ENCODE measurements around the gene FAM149A.

Gene FAM149A

DNA sequence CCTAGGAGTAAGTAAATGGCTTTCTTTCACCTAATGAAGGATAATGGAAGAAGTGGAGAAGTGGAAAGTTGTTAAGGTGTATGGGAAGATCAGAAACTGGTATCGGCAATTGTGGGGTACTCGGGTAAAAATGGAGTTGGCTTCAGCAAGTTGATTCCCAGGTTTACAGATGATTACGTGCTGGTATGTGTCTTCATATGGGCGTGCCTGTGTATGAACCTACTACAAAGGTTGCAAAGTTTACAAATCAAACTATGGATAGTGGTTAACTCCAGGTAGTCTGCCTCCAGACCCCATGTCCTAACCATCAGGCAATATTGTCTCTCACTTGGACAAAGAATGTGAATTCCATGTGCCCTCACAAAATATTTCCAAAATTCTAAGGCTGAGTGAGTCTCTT lies 34.8 kb upstream of the FAM149A start:
- H3K4me3 ChIP-seq (ENCODE audit: low read depth, low read length), result no peak overlapping the region
- no peak for TF ChIP-seq CTCF (IDR thresholded peaks at IDR 0.05; ENCODE audit: low read depth, low read length, missing control alignments)
- DNase-seq (ENCODE audit: low read depth), result no peak

GRCh38 chr4:186072516-186072915 lies 32.0 kb upstream of the FAM149A start:
- no peak overlapping the region for H3K4me3 ChIP-seq (ENCODE audit: low read depth, low read length)
- no peak for TF ChIP-seq CTCF (IDR thresholded peaks at IDR 0.05; ENCODE audit: low read depth, low read length, missing control alignments)
- DNase-seq (ENCODE audit: low read depth), result no peak

DNA sequence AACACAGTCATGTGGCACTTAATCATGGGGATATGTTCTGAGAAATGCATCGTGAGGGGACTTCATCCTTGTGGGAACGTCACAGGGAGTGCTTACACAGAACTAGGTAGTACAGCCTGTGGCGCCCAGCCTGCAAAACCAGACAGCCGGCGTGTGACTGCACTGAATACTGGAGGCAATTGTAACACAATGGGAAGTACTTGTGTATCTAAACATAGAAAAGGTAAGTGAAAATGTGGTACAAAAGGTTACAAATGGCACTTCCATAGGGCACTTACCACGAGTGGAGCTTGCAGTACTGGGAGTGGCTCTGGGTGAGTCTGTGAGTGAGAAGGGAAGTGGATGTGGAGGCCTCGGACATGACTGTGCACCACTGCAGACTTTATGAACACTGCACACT lies 30.3 kb upstream of the FAM149A start:
- no peak for DNase-seq (ENCODE audit: low read depth)
- TF ChIP-seq CTCF (IDR thresholded peaks at IDR 0.05; ENCODE audit: low read depth, low read length, missing control alignments), result no peak

GRCh38 chr4:186078981-186079638 lies 25.4 kb upstream of the FAM149A start:
- TF ChIP-seq CTCF (IDR thresholded peaks at IDR 0.05; ENCODE audit: low read depth, low read length, missing control alignments), result no peak
- H3K4me3 ChIP-seq (ENCODE audit: low read depth, low read length), result no peak overlapping the region
- no peak for DNase-seq (ENCODE audit: low read depth)

More for the DNA sequence above, 30.3 kb upstream of the FAM149A start:
- no peak overlapping the region for H3K4me3 ChIP-seq (ENCODE audit: low read depth, low read length)

DNA sequence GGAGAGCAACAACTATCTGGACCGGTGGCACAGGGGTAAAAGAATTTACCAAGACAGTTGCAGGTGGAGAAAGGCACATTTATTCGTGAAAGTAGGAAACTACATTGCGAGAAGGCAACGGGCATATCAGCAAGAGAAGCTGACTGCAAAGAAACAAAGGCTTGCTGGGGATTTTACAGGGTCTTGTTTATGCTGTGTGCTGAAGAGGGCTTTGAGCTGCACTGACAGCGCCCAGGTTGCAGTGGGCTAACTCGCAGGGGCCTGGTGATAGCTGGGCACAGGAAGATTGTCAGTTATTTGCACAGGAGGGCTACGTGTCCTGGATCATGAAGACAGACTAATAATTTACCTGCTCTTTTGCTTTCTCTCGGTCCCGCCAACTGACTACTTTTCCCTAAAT lies 24.8 kb upstream of the FAM149A start:
- TF ChIP-seq CTCF (IDR thresholded peaks at IDR 0.05; ENCODE audit: low read depth, low read length, missing control alignments), result no peak
- no peak for DNase-seq (ENCODE audit: low read depth)

DNA sequence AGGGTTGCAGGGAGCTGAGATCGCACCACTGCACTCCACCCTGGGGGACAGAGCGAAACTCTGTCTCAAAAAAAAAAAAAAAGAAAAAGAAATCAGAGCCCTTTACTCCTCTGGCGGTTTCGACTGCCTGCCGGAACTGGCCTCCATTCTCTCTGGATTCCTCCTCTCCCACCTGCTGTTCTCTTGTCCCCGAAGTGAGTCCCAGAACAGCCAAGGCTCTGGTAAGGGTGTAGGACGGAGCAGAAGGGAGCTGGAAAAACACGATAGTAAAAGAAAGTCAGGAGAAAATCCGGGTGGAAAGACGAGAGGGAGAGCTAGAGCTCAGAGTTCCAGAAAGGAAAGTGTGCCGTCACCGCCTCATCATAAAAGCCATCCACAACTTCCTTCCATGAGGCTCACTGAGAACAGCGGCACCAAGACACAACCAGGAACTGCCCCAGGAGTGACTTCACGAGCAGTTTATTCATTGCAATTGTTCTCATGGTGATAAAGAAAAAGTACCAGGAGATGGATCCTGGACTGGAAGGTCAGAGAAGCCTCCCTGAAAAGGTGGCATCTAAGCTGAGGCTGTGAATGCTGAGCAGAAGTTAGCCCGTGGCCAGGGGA lies 23.2 kb upstream of the FAM149A start:
- H3K4me3 ChIP-seq (ENCODE audit: low read depth, low read length), result no peak overlapping the region
- no peak for DNase-seq (ENCODE audit: low read depth)
- no peak for TF ChIP-seq CTCF (IDR thresholded peaks at IDR 0.05; ENCODE audit: low read depth, low read length, missing control alignments)

More for the DNA sequence above, 24.8 kb upstream of the FAM149A start:
- no peak overlapping the region for H3K4me3 ChIP-seq (ENCODE audit: low read depth, low read length)

DNA sequence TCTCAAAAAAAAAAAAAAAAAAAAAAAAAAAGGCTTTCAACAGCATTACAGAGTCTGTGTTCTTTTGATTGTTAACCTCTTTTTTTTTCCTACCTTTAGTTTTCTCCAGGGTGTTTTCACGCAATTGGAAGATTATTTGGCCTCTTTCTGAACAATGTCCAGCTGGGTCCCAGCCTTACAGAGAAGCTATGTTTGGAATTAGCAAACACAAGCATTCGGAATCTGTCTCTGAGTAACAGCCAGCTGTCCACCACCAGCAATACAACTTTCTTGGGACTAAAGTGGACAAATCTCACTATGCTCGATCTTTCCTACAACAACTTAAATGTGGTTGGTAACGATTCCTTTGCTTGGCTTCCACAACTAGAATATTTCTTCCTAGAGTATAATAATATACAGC lies 22.3 kb upstream of the FAM149A start:
- no peak overlapping the region for H3K4me3 ChIP-seq (ENCODE audit: low read depth, low read length)
- TF ChIP-seq CTCF (IDR thresholded peaks at IDR 0.05; ENCODE audit: low read depth, low read length, missing control alignments), result no peak
- no peak for DNase-seq (ENCODE audit: low read depth)
